CD4-positive, alpha-beta T cell treated with Interleukin-21 for 1 hour (primary cell): ENCODE results near the gene IL22RA1.

Source experiments
- DNase-seq: peaks from one replicate; pipeline ENCODE4 v3.0.0-alpha.2; 2020

The IL22RA1 gene

GRCh38 chr1:24070821-24071393 lies 72.0 kb downstream of the IL22RA1 start:
- peak; percentile 71 for DNase-seq

- no peak for DNase-seq
These were observed 73.1 kb downstream of the IL22RA1 start for GRCh38 chr1:24069817-24070216.
